A549 (cell line): ENCODE results near the gene YRDC. TPM values are rescaled to one million over a fixed set of nuclear protein-coding genes. Genes with fewer than 3 reads are reported as not detected.

Experiments used
- ATAC-seq, 2 experiments: fragments of 200-7000 bp in 1 of 2; fragments of >200 bp in 1 of 2; cut with Nextera tagmentation in 1 of 2; cut with Tn5 transposase in 1 of 2; 3 replicates each; pipeline versions ENCODE4 v1.8.0 to v1.9.1; 2018 to 2020; ENCODE audit warnings: mild to moderate bottlenecking in 1 of 2, moderate library complexity in 1 of 2
- CTCF ChIA-PET: fragments of 300-600 bp; sonication (Branson Sonifier 250); formaldehyde crosslinking; extraction: SDS; loops from one replicate; lab custom pipeline; 2021; ENCODE audit warnings: antibody characterized with exemption, inconsistent platforms; lab: Yijun Ruan, JAX
- POLR2A ChIA-PET: fragments of 350-600 bp; formaldehyde crosslinking; extraction: SDS; loops from one replicate; lab custom pipeline; 2021; ENCODE audit warnings: antibody characterized with exemption, inconsistent platforms; lab: Yijun Ruan, JAX
- DNase-seq, 2 experiments: peaks; one replicate each; pipeline versions ENCODE4 v3.0.0 to v3.0.0-alpha.2; 2011 to 2016; ENCODE audit warnings: low read depth in 1 of 2, low spot score in 1 of 2
- FAIRE-seq: peaks from 2 replicates; lab custom pipeline; 2011; peaks lifted over from hg19 to GRCh38; lab: Jason Lieb, UNC
- H3K27ac ChIP-seq, 2 experiments: fragments of >200 bp; sonication (Bioruptor Twin); formaldehyde crosslinking; 3 replicates each; pipeline ENCODE4 v1.5.1; 2016 to 2017
- H3K4me1 ChIP-seq: fragments of >200 bp; sonication (Bioruptor Twin); formaldehyde crosslinking; 3 replicates; pipeline ENCODE4 v1.6.1; 2016
- H3K4me2 ChIP-seq: fragments of >200 bp; sonication (Bioruptor Twin); formaldehyde crosslinking; 3 replicates; pipeline ENCODE4 v1.6.1; 2016
- H3K4me3 ChIP-seq: fragments of >200 bp; sonication (Bioruptor Twin); formaldehyde crosslinking; 3 replicates; pipeline ENCODE4 v1.5.1; 2016
- H3K9me3 ChIP-seq: fragments of >200 bp; sonication (Bioruptor Twin); formaldehyde crosslinking; 3 replicates; pipeline ENCODE4 v1.6.1; 2016
- CHD2 ChIP-seq: fragments of 150-350 bp; IDR thresholded peaks from 2 replicates; pipeline ENCODE4 v1.6.1; 2014; ENCODE audit warnings: low read length; ENCODE audit not compliant: partially characterized antibody
- EHF ChIP-seq: fragments of 250-450 bp; sonication (Bioruptor Pico); IDR thresholded peaks from 2 replicates; pipeline ENCODE4 v1.5.0; 2020; ENCODE audit warnings: mild to moderate bottlenecking
- FOSB ChIP-seq: fragments of 250-450 bp; sonication (Bioruptor Pico); IDR thresholded peaks from 2 replicates; pipeline ENCODE4 v1.5.0; 2020; ENCODE audit warnings: mild to moderate bottlenecking, moderate library complexity
- FOXS1 ChIP-seq: fragments of 250-450 bp; sonication (Bioruptor Pico); IDR thresholded peaks from 2 replicates; pipeline ENCODE4 v1.5.0; 2020; ENCODE audit warnings: mild to moderate bottlenecking, moderate library complexity
- HOXA7 ChIP-seq: fragments of 250-450 bp; sonication (Bioruptor Pico); IDR thresholded peaks from 2 replicates; pipeline ENCODE4 v1.5.0; 2020; ENCODE audit warnings: mild to moderate bottlenecking, moderate library complexity
- KDM1A ChIP-seq: fragments of 200-600 bp; sonication (generic); IDR thresholded peaks from 2 replicates; pipeline ENCODE4 v1.6.1; 2016; ENCODE audit warnings: low read depth, mild to moderate bottlenecking
- KDM5A ChIP-seq: fragments of 200-600 bp; sonication (generic); IDR thresholded peaks from 2 replicates; pipeline ENCODE4 v1.6.1; 2016; ENCODE audit warnings: antibody characterized with exemption, mild to moderate bottlenecking
- NFE2L2 ChIP-seq: fragments of 150-350 bp; conservative IDR thresholded peaks from 2 replicates; pipeline ENCODE4 v1.6.1; 2014; ENCODE audit warnings: low read length
- NPAS2 ChIP-seq: fragments of 250-450 bp; sonication (Bioruptor Pico); IDR thresholded peaks from 2 replicates; pipeline ENCODE4 v1.8.0; 2022; ENCODE audit warnings: mild to moderate bottlenecking, moderate library complexity, borderline replicate concordance
- POLR2A ChIP-seq: IDR thresholded peaks from 2 replicates; pipeline ENCODE4 v1.6.1; 2012; ENCODE audit warnings: mild to moderate bottlenecking, low read length
- POLR2AphosphoS2 ChIP-seq: conservative IDR thresholded peaks from 2 replicates; pipeline ENCODE4 v1.6.1; 2012; ENCODE audit warnings: low read length, improper control_type of control experiment, inconsistent platforms
- RAD21 ChIP-seq, 2 experiments: fragments of >200 bp in 1 of 2; sonication (Bioruptor Twin) in 1 of 2; formaldehyde crosslinking in 1 of 2; IDR thresholded peaks in 1 of 2; conservative IDR thresholded peaks in 1 of 2; 2 replicates in 1 of 2; 3 replicates in 1 of 2; pipeline ENCODE4 v1.6.1; 2012 to 2018; ENCODE audit warnings: inconsistent platforms in 1 of 2
- RCOR1 ChIP-seq: fragments of 150-350 bp; IDR thresholded peaks from 2 replicates; pipeline ENCODE4 v1.6.1; 2014; ENCODE audit warnings: antibody characterized with exemption, low read length, low read depth
- RFX5 ChIP-seq: fragments of 450-650 bp; IDR thresholded peaks from 2 replicates; pipeline ENCODE4 v1.7.1; 2014; ENCODE audit warnings: antibody characterized with exemption, mild to moderate bottlenecking, moderate library complexity
- RNF2 ChIP-seq: fragments of 200-600 bp; sonication (generic); IDR thresholded peaks from 2 replicates; pipeline ENCODE4 v1.6.1; 2016; ENCODE audit warnings: low read depth, mild to moderate bottlenecking, antibody characterized with exemption, moderate library complexity, borderline replicate concordance
- SMC3 ChIP-seq: fragments of >200 bp; sonication (Bioruptor Twin); formaldehyde crosslinking; IDR thresholded peaks from 3 replicates; pipeline ENCODE4 v1.6.1; 2018; ENCODE audit warnings: inconsistent platforms
- ZFP36 ChIP-seq: fragments of 450-650 bp; IDR thresholded peaks from 2 replicates; pipeline ENCODE4 v1.6.1; 2014; ENCODE audit warnings: borderline replicate concordance; ENCODE audit not compliant: partially characterized antibody
- WGBS: methylation state at CpG from one replicate; pipeline ENCODE4 v1.1.6; 2017; ENCODE audit errors: missing lambda C conversion rate; 5-methylcytosine and 5-hydroxymethylcytosine counted together
- polyA plus RNA-seq, 4 experiments: library from polyadenylated mRNA; depleted of rRNA in 3 of 4; stranded (reverse); fragments of >200 nt; fragmentation: RNase III in 1 of 4; extraction: RNeasy Plus Mini Kit Qiagen cat#74134 plus additional on column Dnase treatment in 1 of 4; gene quantifications; 2 replicates in 3 of 4; 3 replicates in 1 of 4; pipeline ENCODE4 v1.2.3, GENCODE V29; 2011 to 2017
- TF ChIP-seq, protein P1 (sequence below): fragments of >200 bp; sonication (Bioruptor Twin); formaldehyde crosslinking; IDR thresholded peaks from 3 replicates; pipeline ENCODE4 v1.6.1; 2016
- TF ChIP-seq, protein P2 (sequence below): fragments of 200-600 bp; sonication (generic); IDR thresholded peaks from 2 replicates; pipeline ENCODE4 v1.6.1; 2016; ENCODE audit warnings: antibody characterized with exemption, mild to moderate bottlenecking, moderate library complexity
- TF ChIP-seq, protein P3 (sequence below): fragments of 250-450 bp; sonication (Bioruptor Pico); IDR thresholded peaks from 2 replicates; pipeline ENCODE4 v1.5.0; 2021; ENCODE audit warnings: mild to moderate bottlenecking, moderate library complexity, borderline replicate concordance
- TF ChIP-seq, protein P4 (sequence below): IDR thresholded peaks from 2 replicates; pipeline ENCODE4 v1.6.1; 2012

Gene YRDC
- polyA plus RNA-seq, 2 of the 4 experiments (the other 2 are of a cell fraction): 12.3 to 21.0 TPM

DNA sequence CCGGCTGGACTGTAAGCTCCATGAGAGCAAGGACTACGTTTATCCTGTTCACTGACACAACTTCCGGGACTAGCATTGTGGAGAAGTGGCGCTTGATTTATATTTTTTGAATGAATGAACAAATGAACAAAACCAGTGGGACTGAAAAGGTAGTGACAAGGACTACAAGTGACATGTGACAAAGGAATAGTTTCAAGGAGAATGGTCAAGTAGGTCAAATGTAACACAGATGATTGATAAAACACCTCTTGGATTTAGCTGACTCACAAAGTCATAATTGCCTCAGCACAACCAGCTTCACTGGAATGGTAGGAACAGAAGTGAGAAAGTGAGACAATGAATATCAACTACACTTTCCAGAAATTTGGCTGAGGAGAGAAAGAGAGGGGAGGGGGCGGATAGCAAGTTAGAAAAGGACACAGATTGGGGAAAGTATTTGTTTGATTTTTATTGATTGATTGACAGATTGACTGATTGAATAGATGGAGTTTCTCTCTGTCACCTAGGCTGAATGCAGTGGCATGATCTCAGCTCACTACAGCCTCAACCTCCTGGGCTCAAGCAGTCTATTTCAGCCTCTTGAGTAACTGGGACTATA is 37.1 kb upstream of the YRDC start:
- Histone ChIP-seq H3K4me1 (peaks cover 23% of the 10 kb centered on the region), H3K4me3 (no peak overlapping the region), H3K27ac (no peak overlapping the region), H3K9me3 (no peaks in the 10 kb centered on the region), H3K4me2 (peak overlapping the region; percentile 50)
- POLR2A ChIA-PET: no interaction called here
- ATAC-seq (no peak), FAIRE-seq (no peak), DNase-seq (no peak)
- 51% methylated on average over 5 of the region's 5 CpGs for WGBS
- no peak for TF ChIP-seq POLR2AphosphoS2
- no peak for TF ChIP-seq CHD2
- CTCF ChIA-PET: interaction anchor here (0.6 to 1.2 kb wide), 2 partner anchors 9 to 15 kb away, joined by 3 read pairs; no protein-coding TSS in a partner anchor

DNA sequence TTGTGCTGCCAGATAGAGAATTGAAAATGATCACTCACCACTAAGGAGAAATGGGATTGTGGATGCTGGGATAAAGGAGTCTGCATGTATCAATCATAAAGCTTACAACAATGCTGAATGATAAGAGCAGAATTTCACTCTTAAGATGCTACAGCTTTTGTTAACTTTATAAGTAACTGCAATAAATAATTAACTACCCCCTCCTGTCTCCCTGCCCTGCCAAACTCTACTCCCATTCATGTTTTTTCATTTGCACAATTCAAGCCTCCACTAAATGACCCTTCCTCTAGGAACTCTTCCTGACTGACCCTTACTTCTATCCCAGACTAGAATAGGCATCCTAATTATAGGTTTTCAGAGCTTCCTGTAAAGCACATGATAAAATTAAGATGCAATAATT is 36.5 kb upstream of the YRDC start:
- CTCF ChIA-PET: no interaction called here
- no peak for ATAC-seq
- H3K9me3 ChIP-seq: no peaks in the 10 kb centered on the region
- peaks cover 23% of the 10 kb centered on the region for H3K4me1 ChIP-seq
- DNase-seq: no peak
- H3K4me3 ChIP-seq: no peak overlapping the region
- TF ChIP-seq, protein P1, sequence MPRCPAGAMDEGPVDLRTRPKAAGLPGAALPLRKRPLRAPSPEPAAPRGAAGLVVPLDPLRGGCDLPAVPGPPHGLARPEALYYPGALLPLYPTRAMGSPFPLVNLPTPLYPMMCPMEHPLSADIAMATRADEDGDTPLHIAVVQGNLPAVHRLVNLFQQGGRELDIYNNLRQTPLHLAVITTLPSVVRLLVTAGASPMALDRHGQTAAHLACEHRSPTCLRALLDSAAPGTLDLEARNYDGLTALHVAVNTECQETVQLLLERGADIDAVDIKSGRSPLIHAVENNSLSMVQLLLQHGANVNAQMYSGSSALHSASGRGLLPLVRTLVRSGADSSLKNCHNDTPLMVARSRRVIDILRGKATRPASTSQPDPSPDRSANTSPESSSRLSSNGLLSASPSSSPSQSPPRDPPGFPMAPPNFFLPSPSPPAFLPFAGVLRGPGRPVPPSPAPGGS: no peak
- no peak for TF ChIP-seq HOXA7 (CRISPR knock-in tag)
- no peak for TF ChIP-seq RFX5
- TF ChIP-seq RNF2: no peak
- TF ChIP-seq KDM1A: no peak
- TF ChIP-seq SMC3: no peak
- no peak for TF ChIP-seq RCOR1
- TF ChIP-seq ZFP36: no peak
- TF ChIP-seq, protein P2, sequence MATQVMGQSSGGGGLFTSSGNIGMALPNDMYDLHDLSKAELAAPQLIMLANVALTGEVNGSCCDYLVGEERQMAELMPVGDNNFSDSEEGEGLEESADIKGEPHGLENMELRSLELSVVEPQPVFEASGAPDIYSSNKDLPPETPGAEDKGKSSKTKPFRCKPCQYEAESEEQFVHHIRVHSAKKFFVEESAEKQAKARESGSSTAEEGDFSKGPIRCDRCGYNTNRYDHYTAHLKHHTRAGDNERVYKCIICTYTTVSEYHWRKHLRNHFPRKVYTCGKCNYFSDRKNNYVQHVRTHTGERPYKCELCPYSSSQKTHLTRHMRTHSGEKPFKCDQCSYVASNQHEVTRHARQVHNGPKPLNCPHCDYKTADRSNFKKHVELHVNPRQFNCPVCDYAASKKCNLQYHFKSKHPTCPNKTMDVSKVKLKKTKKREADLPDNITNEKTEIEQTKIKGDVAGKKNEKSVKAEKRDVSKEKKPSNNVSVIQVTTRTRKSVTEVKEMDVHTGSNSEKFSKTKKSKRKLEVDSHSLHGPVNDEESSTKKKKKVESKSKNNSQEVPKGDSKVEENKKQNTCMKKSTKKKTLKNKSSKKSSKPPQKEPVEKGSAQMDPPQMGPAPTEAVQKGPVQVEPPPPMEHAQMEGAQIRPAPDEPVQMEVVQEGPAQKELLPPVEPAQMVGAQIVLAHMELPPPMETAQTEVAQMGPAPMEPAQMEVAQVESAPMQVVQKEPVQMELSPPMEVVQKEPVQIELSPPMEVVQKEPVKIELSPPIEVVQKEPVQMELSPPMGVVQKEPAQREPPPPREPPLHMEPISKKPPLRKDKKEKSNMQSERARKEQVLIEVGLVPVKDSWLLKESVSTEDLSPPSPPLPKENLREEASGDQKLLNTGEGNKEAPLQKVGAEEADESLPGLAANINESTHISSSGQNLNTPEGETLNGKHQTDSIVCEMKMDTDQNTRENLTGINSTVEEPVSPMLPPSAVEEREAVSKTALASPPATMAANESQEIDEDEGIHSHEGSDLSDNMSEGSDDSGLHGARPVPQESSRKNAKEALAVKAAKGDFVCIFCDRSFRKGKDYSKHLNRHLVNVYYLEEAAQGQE: no peak
- no peak for TF ChIP-seq POLR2A
- POLR2A ChIA-PET: no interaction called here
- no peak overlapping the region for H3K27ac ChIP-seq
- H3K4me2 ChIP-seq: peak overlapping the region; percentile 50
- FAIRE-seq: no peak

DNA sequence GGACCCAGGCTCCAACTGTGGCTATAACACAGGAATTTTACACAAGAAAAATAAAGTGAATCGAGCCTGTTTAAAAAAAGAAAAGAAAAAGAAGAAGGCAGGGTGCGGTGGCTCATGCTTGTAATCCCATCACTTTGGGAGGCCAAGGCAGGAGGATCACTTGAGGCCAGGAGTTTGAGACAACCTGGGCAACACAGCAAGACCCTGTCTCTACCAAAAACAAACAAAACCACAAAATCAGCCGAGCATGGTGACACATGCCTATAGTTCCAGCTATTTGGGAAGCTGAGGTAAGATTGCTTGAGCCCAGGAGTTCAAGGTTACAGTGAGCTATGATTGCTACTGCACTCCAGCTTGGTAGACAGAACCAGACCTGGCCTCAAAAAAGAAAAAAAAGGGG is 33.6 kb upstream of the YRDC start:
- 85% methylated on average over 3 of the region's 3 CpGs for WGBS
- Histone ChIP-seq H3K4me2 (no peak overlapping the region), H3K27ac (no peak overlapping the region), H3K4me3 (no peak overlapping the region), H3K4me1 (peaks cover 23% of the 10 kb centered on the region), H3K9me3 (no peaks in the 10 kb centered on the region)
- no peak for FAIRE-seq
- DNase-seq: no peak
- ATAC-seq: no peak
- ChIA-PET POLR2A (no interaction called here), CTCF (interaction anchor here (1.0 kb wide), 1 partner anchor 10 kb away, joined by 3 read pairs; no protein-coding TSS in a partner anchor)
- TF ChIP-seq NFE2L2: no peak
- no peak for TF ChIP-seq EHF (CRISPR knock-in tag)
- TF ChIP-seq RAD21 (conservative IDR thresholded peaks at IDR 0.05 in 1 of 2, IDR thresholded peaks at IDR 0.05 in 1 of 2): no peak

DNA sequence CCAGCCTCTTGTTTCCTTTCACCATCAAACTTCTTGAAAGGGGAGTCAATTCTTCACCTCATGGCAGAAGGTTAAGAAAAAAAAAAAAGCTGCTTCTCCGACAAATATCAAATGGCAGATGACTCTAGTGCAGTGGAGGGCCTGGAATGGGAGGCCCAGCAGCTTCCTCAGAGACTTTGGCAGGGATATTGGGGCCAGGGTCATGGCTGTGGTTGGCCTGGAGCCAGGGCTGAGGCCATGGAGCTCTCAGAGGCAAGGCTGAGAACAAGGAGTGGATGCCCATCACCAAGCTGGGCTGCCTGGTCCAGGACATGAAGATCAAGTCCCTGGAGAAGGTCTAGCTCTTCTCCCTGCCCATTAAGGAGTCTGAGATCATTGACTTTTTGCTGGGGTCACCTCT is 32.7 kb upstream of the YRDC start:
- POLR2A ChIA-PET: no interaction called here
- H3K4me2 ChIP-seq: no peak overlapping the region
- ATAC-seq (no peak), FAIRE-seq (no peak), DNase-seq (no peak)
- 85% methylated on average over 1 of the region's 1 CpG for WGBS
- TF ChIP-seq FOXS1 (CRISPR knock-in tag): no peak
- no peak for TF ChIP-seq NPAS2 (CRISPR knock-in tag)
- TF ChIP-seq POLR2AphosphoS2: no peak
- no peak for TF ChIP-seq KDM5A
- no peak for TF ChIP-seq RAD21 (conservative IDR thresholded peaks at IDR 0.05 in 1 of 2, IDR thresholded peaks at IDR 0.05 in 1 of 2)
- no peak for TF ChIP-seq HOXA7 (CRISPR knock-in tag)
- TF ChIP-seq, protein P3, sequence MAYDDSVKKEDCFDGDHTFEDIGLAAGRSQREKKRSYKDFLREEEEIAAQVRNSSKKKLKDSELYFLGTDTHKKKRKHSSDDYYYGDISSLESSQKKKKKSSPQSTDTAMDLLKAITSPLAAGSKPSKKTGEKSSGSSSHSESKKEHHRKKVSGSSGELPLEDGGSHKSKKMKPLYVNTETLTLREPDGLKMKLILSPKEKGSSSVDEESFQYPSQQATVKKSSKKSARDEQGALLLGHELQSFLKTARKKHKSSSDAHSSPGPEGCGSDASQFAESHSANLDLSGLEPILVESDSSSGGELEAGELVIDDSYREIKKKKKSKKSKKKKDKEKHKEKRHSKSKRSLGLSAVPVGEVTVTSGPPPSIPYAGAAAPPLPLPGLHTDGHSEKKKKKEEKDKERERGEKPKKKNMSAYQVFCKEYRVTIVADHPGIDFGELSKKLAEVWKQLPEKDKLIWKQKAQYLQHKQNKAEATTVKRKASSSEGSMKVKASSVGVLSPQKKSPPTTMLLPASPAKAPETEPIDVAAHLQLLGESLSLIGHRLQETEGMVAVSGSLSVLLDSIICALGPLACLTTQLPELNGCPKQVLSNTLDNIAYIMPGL (CRISPR knock-in tag): no peak
- TF ChIP-seq FOSB (CRISPR knock-in tag): no peak
- TF ChIP-seq, protein P4, sequence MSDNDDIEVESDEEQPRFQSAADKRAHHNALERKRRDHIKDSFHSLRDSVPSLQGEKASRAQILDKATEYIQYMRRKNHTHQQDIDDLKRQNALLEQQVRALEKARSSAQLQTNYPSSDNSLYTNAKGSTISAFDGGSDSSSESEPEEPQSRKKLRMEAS: no peak
- no peak overlapping the region for H3K4me3 ChIP-seq
- no peaks in the 10 kb centered on the region for H3K9me3 ChIP-seq
- no peak overlapping the region for H3K27ac ChIP-seq
- CTCF ChIA-PET: interaction anchor here (2.3 kb wide), 1 partner anchor 20 kb away, joined by 7 read pairs; no protein-coding TSS in a partner anchor
- H3K4me1 ChIP-seq: peaks cover 19% of the 10 kb centered on the region
